Fibroblast of gingiva (primary cell): ENCODE data around the gene SLC66A1.

Source experiments
- DNase-seq: peaks from one replicate; pipeline ENCODE4 v3.0.0-alpha.2; 2011; ENCODE audit warnings: low read depth

SLC66A1 gene

GRCh38 chr1:19325958-19326747 lies 14.0 kb downstream of the SLC66A1 start:
- DNase-seq: no peak

- no peak for DNase-seq
These were observed 14.6 kb downstream of the SLC66A1 start for GRCh38 chr1:19326748-19327065.

GRCh38 chr1:19327301-19327700 lies 15.2 kb downstream of the SLC66A1 start:
- DNase-seq: no peak

GRCh38 chr1:19327736-19328135 lies 15.6 kb downstream of the SLC66A1 start:
- DNase-seq: no peak

- DNase-seq: no peak
These were observed 16.4 kb downstream of the SLC66A1 start for GRCh38 chr1:19328486-19328885.

DNA sequence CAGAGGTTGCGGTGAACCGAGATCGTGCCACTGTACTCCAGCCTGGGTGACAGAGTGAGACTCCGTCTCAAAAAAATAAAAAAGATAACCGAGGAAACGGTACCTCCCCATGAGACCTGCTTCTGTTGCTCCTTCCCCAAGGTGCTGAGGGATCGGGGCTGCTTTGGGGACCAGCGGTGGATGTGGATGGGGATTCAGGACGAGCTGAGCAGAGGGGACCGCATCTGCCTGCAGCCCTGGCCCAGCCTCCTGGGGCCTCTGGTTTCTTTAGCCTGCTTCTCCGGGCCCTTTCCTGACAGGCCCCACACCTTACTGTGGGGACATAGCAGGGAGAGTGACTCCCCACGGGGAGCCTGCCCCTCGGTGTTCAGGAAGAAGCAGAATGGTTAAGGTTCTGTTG lies 17.1 kb downstream of the SLC66A1 start:
- DNase-seq: no peak

GRCh38 chr1:19329611-19330010 lies 17.5 kb downstream of the SLC66A1 start:
- DNase-seq: no peak

DNA sequence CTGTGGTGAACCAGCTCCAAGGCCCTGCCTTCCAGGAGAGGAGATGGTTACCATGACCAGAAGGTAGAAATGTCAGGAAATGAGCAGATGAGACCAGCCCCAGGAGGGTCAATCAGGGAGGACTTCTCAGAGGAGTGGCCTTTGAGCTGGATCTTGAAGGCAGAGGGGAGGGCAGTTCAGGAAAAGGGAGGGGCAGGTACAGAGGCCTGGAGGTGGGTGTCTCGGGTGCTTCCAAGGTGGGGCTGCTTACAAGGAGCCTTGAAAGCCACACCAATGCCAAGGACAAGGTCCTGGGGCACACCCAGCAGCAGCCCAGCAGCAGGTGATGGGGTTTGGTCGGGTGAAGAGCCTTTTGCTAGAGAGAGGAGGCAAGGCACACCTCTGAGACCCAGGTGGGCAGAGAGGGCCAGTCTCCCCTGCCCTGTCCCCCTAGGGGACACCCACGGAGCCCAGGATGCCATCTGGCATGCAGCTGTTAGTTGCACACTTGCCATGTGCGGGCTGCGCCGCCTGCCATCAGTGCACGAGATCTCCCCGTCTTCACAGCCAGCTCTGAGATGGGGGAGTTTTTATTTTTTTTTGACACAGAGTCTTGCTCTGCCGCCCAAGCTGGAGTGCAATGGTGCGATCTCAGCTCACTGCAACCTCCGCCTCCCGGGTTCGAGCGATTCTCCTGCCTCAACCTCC lies 18.5 kb downstream of the SLC66A1 start:
- no peak for DNase-seq

- DNase-seq: no peak
These were observed 19.2 kb downstream of the SLC66A1 start for GRCh38 chr1:19331262-19331878.

DNA sequence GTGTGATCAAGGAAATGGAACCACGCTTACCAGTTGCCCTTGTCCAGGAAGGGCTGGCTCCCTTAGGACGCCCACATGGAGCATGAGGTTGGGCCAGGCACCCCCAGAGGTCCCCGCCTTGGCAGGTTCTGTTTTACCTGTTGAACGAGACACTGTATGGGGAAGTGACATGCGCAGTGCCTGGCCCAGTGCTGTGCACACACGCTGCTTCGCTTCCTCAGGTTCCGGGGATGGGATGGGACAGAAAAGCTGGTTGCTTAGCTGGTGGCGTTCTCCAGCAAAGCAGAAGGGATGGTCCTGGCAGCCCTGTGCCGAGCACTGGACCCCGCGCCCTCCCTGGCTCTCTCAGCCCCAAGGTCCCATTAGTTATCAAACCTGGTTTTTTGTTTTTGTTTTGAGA lies 20.7 kb downstream of the SLC66A1 start:
- no peak for DNase-seq

GRCh38 chr1:19333587-19334354 lies 21.6 kb downstream of the SLC66A1 start:
- DNase-seq: no peak

DNA sequence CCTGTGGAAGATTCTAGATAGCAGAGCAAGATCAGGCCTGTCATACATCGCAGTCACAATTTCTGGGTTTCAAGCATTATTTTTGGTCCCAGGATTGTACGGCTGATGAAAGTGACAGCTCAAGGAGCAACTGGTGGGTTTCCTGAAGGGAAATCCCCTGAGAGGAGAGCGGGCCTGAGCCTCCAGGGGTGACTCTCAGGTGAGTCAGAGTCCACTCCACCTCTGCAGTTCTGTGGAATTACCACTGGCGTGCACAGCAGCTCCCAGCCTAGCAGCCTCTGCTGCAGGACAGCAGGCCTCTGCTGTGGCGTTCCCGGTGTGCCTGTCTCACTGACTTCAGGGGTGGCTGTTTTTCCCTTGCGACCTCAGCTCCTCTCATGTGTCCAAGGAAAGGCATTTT lies 24.4 kb downstream of the SLC66A1 start:
- DNase-seq: no peak

DNA sequence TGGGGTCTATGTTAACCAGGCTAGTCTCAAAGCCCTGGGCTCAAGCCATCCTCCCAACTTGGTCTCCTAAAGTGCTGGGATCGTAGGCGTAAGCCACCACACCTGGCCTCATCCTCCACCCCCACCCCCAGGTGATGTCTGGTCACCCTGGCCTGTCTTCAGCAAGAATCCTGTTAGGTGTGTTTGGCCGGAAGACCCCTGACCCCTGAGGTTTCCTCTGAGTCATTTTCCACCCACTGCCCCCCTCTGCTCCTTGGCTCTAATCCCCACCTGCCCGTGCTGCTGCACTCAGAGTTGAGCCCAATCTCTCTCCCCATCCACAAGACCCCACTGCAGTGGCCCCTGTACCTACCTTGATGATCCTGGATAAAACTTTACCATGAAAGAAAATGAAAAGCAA lies 25.2 kb downstream of the SLC66A1 start:
- DNase-seq: no peak

DNA sequence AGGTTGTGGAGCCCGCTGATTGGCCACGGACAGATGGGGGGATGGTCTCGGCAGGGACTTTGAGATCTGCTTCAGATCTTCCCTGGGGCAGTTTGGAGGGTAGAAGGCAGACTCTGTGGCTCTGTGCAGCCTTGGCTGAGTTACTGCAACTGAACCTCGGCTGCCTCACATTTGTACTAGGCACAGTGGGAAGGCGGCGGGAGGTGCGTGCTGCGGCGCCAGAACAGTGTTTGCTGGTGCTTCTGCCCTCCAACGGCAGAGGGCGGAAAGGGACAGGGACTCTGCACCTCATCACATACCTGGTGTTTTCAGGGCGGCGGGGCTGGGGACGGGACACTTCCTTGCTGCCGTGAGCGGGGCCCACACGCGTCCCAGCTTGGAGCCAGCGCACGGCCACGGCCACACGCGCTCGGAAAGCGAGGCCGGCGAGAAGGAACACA lies 26.2 kb downstream of the SLC66A1 start:
- DNase-seq: peak; percentile 21

DNA sequence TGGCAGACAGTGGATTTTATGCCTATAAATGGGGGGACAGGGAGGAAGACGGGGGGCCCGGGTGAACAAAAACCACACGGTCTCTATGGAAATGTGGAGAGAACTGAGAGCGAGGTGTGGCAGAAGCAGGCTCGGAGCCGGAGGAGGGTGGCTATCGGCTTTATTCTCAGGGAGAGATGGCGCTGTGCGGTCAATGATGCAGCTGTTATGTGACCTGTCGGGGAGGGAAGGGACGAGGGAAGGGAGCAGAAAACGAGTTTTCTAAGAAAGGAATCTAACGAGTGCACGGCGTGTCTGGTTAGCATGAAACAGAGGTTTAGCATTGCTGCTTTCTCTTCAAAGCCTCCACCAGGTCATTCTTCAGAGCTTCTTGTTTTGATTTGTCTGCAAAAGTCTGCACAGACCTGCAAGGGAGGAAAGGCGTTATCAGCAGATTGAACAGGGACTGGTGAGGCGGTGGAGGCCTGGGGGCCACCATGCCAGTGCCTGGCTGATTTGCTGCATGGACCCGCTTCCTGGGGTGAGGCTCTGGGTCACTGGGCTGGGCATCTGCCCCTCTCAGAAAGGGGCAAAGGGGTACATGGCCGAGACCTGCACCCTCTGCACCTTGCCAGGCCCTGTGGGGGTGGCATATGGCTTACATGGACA lies 27.2 kb downstream of the SLC66A1 start:
- no peak for DNase-seq

DNA sequence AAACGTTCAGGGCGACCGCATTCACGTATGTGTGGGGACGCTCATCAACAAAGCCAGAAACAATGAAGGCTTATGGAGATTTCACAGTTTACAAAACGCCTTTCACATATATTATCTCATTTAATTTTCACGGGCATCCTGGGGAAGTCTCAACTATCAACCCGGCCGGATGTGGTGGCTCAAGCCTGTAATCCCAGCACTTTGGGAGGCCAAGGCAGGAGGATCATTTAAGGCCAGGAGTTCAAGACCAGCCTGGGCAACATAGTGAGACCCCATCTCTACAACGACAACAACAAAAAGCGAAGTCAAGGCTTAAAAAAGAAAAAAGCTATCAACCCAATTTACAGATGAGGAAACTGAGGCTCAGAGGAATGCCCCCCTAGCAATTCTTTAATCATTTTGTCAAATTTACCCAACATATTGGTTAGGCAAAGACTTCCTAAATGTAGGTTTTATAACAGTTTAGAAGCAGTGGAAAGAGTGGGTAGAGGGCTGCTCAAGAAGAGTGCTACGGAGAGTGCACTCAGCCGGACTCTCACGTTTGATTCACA lies 28.3 kb downstream of the SLC66A1 start:
- no peak for DNase-seq

DNA sequence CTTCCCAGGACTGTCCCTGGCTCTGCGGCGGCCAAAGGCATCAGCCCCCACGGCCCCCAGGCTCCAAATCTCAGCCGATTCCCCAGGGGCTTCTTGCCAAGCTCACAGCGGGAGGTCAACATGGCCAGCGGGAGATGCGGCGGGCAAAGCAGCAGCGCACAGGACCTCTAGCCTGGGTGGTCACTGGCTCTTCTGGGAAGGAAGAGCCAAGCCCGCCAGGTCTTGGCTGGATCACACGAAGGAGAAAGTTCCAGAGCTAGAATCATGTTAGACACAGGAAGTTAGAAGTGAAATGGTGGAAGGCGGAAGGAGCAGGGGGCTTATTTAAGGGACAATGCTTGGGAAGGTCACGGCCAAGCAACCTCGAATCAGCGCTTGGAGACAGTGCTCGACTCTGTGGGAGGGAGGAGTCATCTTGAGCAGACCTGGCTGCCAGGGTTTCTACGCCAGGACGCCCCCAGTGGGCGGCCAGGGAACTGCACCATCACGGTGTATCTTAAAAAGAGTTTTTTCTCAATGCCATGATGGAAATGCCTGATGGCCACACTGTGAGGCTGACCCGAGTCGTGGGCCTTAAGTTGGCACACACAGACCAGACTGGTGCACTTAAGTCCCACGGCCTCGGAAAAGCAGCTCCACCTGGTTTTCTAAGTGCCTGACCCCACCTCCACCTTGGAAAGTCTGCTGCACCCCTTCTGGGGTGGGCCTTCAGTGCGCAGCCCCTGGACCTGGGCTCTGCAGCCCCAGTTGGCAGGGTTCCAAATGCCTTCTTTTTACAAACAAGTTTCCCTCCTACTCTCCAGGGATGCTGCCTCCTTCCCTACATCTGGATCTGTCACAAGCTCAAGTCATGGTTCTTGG lies 29.3 kb downstream of the SLC66A1 start:
- peak; percentile 59 for DNase-seq

GRCh38 chr1:19342062-19342750 lies 30.1 kb downstream of the SLC66A1 start:
- peak; percentile 65 for DNase-seq

DNA sequence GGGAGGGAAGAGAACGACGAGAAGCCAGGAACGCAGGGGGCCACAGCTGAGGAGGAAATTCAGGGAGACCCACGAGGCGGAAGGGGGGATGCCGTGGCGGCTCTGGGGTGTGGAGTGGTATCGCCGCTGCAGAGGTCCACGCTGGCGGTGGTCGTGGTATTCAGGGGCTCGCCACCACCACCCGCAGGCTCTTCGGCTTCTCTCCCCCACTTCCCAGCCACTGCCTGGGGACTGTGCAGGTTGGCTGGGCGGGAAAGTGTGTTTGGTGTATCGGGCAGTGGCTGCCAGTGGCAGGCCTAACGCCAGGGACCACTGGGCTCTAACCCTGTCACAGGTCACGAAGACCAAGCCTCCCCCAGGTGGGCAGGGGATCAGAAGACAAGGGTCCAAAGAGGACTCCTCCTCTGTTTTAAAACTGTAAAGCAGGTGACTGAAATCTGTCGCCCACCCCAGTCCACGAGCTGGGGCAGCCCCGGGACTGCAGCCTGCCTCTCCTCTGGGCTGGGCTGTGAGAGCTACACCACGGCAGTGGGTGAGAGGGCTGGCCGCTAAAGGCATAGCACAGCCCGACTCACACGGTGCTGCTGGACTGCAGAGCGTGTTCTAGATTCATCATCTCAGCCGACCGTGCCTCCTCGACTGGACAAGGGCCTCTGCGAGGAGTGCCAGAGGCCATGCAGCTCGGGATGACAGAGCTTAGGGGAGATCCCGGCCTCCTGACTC lies 30.9 kb downstream of the SLC66A1 start:
- no peak for DNase-seq
